SIG-M5 treated with dmso at 0.1 percent for 504 hours (cell line): ENCODE measurements around the gene GPC3.
"Not testable (repeated sequence)": the region's sequence is repeated elsewhere in the genome, so short reads cannot be mapped to it uniquely, and the experiment has no call there.

ENCODE experiments used
- DNase-seq: peaks from one replicate; lab custom pipeline; 2025; ENCODE audit not compliant: unreplicated experiment; lab: John Stamatoyannopoulos, UW

Gene GPC3

GRCh38 chrX:133533249-133533648 is 452.1 kb downstream of the GPC3 start:
- no peak for DNase-seq

- DNase-seq: no peak
Measured at GRCh38 chrX:133530960-133531359, 454.4 kb downstream of the GPC3 start.

DNA sequence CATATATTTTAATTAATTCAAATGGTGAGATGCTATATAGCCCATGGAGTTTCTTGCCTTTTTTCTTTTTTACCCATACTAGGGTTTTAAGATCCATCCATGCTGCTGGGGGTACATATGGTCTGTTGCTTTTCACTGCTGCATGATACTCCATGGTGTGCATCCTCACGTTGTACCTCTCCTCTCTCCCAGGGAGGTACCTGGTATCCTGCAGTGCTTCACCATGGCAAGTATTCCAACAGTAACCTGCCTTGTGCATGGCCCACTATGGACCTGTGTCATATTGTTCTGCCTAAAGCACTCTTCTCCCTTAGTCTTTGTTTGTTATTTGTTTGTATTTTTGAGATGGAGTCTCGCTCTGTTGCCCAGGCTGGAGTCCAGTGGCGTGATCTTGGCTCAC is 455.8 kb downstream of the GPC3 start:
- DNase-seq: no peak

DNA sequence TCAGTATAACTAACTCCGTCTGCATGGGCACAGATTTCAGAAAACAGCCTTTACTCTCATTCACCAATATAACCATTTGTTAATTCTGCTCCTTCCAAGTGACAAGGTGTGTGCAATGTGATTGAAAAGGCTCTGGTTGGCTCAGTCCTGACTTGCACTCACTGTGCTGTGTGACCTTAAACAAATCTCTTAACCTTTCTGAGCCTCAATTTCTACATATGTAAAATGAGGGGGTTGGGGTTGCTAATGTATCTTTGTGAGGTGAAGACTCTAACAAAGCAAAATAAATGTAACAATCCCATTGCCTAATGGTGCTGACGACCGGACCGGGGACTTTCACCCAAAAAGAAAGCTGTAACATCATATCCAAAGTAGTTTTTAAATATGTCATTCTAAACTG is 457.6 kb downstream of the GPC3 start:
- DNase-seq: no peak

DNA sequence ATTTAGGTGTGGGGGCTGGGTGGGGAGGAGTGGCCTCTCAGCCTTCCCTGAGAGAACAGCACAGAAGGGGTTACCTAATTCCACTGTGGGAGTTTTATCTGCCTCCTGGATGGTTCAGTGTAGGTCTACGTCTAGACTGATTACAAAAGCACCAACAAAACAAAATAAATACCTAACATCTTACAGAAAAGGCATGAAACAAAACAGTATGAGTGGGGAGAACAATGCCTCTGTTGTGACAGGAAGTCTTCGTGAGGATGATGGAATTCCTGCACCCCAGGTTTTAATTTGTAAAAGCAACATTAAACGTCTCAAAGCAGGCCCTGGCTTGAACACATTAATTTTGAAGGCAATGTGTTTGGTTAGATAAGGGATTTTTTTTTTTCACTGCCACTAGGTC is 458.0 kb downstream of the GPC3 start:
- DNase-seq: no peak

GRCh38 chrX:133526773-133527172 is 458.6 kb downstream of the GPC3 start:
- not testable (repeated sequence) for DNase-seq

GRCh38 chrX:133523526-133523925 is 461.9 kb downstream of the GPC3 start:
- no peak for DNase-seq

- no peak for DNase-seq
Measured at GRCh38 chrX:133523081-133523487, 462.3 kb downstream of the GPC3 start.

DNA sequence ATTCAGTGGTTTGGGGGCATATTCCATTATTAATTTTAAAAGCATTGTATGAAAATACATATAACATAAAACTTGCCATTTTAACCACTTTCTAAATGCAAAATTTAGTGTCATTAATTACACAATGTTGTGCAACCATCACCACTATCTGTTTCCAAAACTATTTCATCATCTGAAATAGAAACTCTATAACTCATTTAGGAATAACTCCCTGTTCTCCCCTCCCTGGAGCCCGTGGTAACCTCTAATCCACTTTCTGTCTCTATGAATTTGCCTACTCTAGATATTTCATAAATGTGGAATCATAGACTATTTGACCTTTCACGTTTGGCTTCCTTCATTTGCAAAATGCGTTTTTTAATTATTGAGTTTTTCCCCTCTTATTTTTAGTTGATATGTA is 468.7 kb downstream of the GPC3 start:
- no peak for DNase-seq

GRCh38 chrX:133514486-133514885 is 470.9 kb downstream of the GPC3 start:
- no peak for DNase-seq

- no peak for DNase-seq
Measured at GRCh38 chrX:133513123-133513522, 472.3 kb downstream of the GPC3 start.

DNA sequence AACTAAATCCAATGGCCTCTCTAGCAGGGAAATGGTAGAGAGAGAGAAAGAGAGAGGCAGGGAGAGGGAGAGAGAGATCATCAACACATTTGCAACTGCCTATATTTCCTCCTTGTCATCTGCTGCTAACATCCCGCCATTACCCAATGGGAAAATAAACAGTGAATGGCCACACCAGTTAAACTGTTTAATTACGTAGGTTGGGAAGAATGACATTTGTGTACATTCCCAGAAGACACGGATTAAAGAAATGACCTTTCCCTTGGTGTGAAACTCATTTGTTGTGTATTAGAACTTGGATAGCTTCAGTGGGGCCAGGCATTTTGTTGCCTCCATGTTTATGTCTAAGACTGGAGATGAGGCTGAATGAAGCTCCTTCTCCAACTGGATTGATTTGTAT is 474.4 kb downstream of the GPC3 start:
- no peak for DNase-seq

DNA sequence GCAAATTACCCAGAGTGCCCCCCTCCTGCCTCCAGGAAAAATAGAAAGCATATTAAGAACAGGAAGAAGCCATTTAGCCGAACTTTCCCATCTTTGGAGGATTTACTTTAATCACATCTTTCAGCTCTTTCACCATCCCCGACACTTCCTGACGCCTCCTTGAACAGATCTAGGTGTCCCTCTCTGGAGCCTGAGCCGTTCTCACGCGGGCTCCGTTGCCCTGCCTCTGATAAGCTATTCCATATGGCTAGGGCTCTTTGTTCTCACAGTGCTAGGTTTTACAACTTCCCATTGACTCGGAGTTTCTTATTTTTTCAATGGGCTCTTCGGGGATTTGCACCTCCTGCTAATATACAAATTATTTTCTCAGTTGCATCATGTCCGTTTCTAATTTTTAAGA is 488.0 kb downstream of the GPC3 start:
- no peak for DNase-seq

- no peak for DNase-seq
Measured at GRCh38 chrX:133495464-133496391, 489.7 kb downstream of the GPC3 start.

DNA sequence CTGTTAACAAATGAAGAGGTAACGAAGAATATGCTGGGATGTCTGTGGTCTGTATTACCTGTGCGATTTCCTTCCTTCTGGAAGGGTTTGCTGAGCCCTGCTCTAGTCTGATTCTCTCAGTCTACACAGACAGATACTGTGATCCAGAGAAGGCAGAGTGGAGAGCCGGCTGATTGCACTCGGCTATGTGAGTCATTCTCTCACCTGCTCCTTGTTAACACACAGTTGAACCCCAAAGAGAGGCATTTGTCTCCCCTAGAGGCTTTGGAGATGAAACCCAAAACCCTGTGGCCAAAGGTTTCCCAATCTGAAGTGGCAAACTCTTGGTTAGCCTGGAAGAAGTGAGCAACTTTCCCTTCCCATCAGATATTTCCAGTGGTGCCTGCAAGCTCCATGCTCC is 492.0 kb downstream of the GPC3 start:
- DNase-seq: no peak

- DNase-seq: no peak
Measured at GRCh38 chrX:133490955-133491354, 494.4 kb downstream of the GPC3 start.
